ENCODE measurements around the gene PTPRH.

Gene PTPRH

GRCh38 chr19:55246462-55247451 lies 37.5 kb upstream of the PTPRH start:
- no peak for DNase-seq (ENCODE audit: low read depth in 2 of 2)

GRCh38 chr19:55245236-55245904 lies 36.1 kb upstream of the PTPRH start:
- DNase-seq (ENCODE audit: low read depth in 2 of 2), result no peak

DNA sequence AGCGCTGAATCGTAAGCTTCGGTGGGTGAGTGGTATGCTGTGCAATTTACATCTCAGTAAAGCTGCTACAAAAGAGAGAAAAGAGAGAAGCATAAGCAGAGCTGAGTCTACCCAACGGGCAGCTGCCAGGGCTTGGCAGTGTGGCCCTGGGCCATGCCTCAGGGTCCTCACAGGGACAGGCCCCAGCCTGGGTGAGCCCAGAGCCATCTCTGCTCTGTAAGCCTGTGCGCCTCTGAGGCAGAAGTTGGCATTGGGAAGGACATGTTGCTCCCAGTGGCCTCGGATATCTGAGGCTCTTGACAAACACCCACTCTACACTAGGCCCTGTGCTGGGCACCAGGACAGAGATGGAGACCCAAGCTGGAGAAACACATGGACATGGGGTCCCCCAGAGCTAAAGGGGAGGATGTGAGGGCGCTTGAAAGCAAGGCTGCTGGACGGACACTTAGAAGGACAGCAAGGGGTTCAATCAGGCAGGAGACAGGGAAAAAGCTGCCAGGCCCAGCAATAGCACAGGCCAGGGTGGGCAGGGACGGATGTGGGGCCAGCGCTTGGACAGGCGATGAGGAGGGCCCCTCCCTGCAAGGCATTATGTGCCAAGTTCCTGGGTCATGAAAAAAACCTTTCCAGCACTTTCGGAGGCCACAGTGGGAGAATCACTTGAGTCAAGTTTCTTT lies 34.8 kb upstream of the PTPRH start:
- no peak for DNase-seq (ENCODE audit: low read depth in 2 of 2)

- no peak for DNase-seq (ENCODE audit: low read depth in 2 of 2)
These were observed 33.2 kb upstream of the PTPRH start for GRCh38 chr19:55242517-55242916.

DNA sequence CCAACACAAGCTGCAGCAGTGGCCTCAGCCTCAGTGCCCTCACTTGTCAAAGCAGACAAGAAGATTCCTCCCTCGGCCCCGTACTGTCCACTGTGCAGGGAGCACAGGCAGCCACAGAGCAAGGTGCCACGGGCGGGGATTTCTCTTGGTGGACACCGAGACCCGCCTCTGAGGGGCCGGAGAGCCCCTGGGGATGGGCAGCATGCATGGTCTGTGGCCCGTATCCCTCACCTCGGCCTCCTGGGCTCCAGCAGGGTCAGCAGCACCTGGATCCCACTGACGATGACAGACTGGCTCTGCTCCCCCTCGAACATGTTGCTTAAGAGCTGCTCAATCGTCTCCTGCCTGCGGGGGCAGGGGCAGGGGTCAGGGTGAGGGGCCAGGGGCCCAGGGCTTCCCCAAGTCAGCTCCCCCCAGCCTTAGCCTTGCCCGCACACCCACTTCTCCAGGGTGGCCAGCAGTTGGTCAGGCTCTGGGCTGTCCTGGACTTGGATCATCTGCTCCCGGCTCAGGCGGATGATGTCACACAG lies 32.7 kb upstream of the PTPRH start:
- DNase-seq (ENCODE audit: low read depth in 2 of 2), result no peak

DNA sequence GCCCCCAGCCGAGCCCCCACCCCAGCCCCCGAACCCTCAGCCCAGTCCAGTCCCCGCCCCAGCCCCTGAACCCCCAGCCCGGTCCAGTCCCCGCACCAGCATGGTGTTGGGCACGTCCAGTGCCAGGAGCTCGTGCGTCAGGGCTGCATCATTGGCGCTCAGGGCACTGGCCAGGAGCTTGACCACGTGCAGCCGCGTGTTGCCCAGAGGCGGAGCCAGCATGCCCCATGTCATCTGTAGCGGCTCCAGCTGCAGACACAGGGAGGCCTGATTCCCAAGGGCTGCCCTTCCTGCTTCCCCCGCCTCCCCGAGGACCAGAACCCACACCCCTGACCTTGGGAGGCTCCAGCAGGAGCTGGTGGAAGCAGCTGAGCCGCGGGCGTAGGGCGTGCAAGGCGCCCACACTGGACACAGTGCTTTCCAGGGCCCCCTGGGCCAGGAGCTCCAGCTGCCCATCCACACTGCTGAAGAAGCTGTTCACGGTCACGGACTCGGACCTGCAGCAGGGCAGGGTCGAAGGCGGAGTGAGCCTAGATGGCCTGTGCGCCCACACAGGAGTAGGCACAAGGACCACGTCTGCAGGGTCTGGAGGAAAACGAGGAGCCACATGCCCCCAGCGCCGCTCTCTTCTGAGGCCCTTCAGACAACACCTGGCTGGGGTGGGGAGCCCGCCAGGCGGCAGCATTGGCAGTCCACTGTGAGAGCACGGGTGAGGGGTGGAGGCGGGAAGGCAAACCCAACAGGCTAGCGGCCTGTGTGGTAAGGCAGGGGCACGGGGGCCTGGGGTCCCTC lies 32.0 kb upstream of the PTPRH start:
- DNase-seq (ENCODE audit: low read depth in 2 of 2), result no peak

GRCh38 chr19:55240713-55241020 lies 31.4 kb upstream of the PTPRH start:
- DNase-seq (ENCODE audit: low read depth in 2 of 2), result no peak

- DNase-seq (ENCODE audit: low read depth in 2 of 2), result no peak
These were observed 29.7 kb upstream of the PTPRH start for GRCh38 chr19:55239004-55239403.

GRCh38 chr19:55238030-55238429 lies 28.7 kb upstream of the PTPRH start:
- no peak for DNase-seq (ENCODE audit: low read depth in 2 of 2)

DNA sequence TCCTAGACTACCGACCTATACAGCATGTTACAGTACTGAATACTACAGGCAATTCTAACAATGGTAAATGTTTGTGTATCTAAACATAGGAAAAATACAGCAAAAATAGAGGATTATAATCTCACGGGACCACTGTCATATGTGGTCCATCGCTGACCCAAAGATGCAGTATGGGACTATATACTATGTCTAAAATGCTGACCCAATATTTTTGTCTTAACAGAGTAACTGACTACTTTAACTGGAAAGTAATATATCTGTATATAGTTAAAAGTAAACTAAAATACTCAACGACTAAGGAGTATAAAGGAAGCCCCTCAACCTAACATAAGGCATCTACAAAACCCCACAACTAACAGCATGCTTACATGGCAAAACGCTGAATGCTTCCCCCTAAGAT lies 23.7 kb upstream of the PTPRH start:
- DNase-seq (ENCODE audit: low read depth in 2 of 2), result no peak

- DNase-seq (ENCODE audit: low read depth in 2 of 2), result no peak
These were observed 22.9 kb upstream of the PTPRH start for GRCh38 chr19:55232286-55232602.

- DNase-seq (ENCODE audit: low read depth in 2 of 2), result no peak
These were observed 22.3 kb upstream of the PTPRH start for GRCh38 chr19:55231391-55232285.

GRCh38 chr19:55230780-55231179 lies 21.5 kb upstream of the PTPRH start:
- no peak for DNase-seq (ENCODE audit: low read depth in 2 of 2)

DNA sequence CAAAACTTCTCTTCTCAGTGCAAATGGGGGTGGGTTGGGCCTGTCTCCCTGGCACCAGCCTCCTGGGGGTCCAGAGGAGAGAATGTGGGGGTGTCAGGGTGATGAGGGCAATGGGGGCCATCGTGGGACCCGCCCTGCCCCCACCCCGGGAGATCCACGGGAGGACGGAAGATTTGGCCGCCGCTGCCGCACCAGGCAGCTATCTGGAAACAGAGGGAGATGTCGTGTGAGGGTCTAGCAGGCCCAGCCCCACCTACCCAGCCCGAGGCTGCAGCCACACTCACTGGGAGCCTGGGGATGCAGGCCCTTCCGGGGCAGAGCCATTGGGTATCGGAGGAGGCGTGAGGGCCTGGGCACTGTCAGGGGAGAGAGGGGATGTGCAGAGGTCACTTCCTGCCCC lies 21.0 kb upstream of the PTPRH start:
- DNase-seq (ENCODE audit: low read depth in 2 of 2), result no peak

GRCh38 chr19:55229789-55230182 lies 20.5 kb upstream of the PTPRH start:
- DNase-seq (ENCODE audit: low read depth in 2 of 2), result no peak

DNA sequence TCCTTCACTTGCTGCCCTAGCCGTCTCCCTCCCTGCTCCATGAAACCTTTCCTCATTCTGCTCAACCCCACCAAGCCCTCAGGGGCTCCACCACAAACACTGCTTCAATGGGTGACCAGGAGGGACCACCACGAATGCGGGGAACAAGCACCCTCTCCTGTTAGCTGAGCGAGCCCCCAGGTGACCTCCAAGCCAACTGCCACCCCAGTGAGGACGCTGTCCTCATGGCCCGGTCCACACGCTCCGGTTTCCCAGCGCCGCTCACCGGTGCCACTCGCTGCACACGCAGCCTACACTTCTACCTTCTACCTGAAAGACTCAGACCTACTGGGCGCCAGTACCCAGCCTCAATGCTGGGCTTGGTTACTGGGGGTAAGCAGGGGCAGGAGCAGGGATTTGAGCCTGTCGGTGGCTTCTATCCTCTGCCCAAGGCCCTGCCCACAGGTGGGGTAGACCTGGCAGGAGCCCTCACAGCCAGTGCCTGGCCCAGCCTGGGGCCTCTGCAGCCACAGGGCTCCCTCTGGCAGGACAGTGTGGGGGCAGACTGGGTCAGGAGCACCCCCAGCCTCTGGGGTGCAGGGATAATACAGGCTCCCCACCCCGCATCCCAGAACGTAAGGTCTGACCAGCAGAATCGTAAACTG lies 20.0 kb upstream of the PTPRH start:
- no peak for DNase-seq (ENCODE audit: low read depth in 2 of 2)

DNA sequence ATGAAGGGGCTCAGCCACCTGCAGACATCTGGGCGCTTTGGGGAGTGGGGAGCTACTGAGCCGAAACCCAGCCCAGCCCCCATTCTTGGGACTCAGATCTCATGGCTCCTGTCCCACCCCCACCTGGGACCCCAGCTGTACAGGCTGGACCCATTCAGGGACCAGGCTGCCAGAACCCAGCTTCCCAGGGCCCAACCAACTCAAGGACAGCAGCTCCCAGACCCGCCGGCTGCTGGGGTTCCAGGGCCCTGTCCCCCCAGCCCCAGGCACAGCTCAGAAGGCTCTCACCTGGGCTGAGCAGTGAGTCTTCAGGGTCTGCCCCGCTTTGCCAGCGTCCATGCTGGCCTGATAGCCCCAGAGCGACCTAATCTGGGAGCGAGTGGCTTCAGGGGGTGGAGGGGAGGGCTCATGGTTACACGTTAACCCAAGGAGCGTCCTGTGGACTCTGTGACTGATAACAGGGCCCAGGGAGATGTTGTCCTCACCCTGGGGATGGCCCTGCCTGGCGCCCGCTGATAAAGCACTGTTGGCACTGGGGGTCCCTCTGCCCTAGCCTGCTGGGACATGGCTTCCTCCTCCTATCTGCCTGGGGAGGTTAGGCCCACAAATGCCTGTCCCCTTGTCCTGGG lies 19.2 kb upstream of the PTPRH start, which contains the start of gene TMEM86B:
Gene TMEM86B (minus strand): TSS at position 361 of the 629 bp plus-strand sequence. CDS start 22 bp downstream, at position 339.
- DNase-seq (ENCODE audit: low read depth in 2 of 2), result no peak

- no peak for DNase-seq (ENCODE audit: low read depth in 2 of 2)
These were observed 18.7 kb upstream of the PTPRH start for GRCh38 chr19:55228015-55228391.

GRCh38 chr19:55227241-55228014 lies 18.1 kb upstream of the PTPRH start:
- DNase-seq (ENCODE audit: low read depth in 2 of 2), result no peak
